IMR-90 (cell line): ENCODE measurements around the gene MRC1. TPM values are rescaled to one million over a fixed set of nuclear protein-coding genes. Genes with fewer than 3 reads are reported as not detected.

Experiments
- ATAC-seq: fragments of 200-7000 bp; cut with Tn5 transposase; 2 replicates; pipeline ENCODE4 v1.9.1; 2020; ENCODE audit warnings: low read depth, mild to moderate bottlenecking, moderate library complexity
- BruUV-seq: library from RNA; stranded (reverse); fragments of 400-500 nt; replicated peaks from 2 replicates; lab custom pipeline; 2021; lab: Mats Ljungman, UMichigan
- CTCF ChIA-PET: fragments of 300-600 bp; formaldehyde crosslinking; extraction: SDS; loops from one replicate; lab custom pipeline; 2021; ENCODE audit warnings: antibody characterized with exemption; lab: Yijun Ruan, JAX
- POLR2A ChIA-PET: fragments of 300-600 bp; sonication (Branson Sonifier 250); formaldehyde crosslinking; loops from one replicate; lab custom pipeline; 2022; ENCODE audit warnings: antibody characterized with exemption; ENCODE audit not compliant: unreplicated experiment; lab: Charles Lee
- DNase-seq: peaks from one replicate; pipeline ENCODE4 v3.0.0; 2013
- H2AFZ ChIP-seq: replicated peaks from 2 replicates; pipeline ENCODE3; 2013; ENCODE audit warnings: low read length, mild to moderate bottlenecking; ENCODE audit not compliant: poor library complexity
- H2AK5ac ChIP-seq: 2 replicates; pipeline ENCODE4 v1.6.1; 2013; ENCODE audit warnings: low read depth, low read length, inconsistent platforms
- H2AK9ac ChIP-seq: replicated peaks from 2 replicates; pipeline ENCODE3; 2013; ENCODE audit warnings: mild to moderate bottlenecking, low read depth, low read length, moderate library complexity; ENCODE audit not compliant: poor library complexity
- H2BK120ac ChIP-seq: 2 replicates; pipeline ENCODE4 v1.6.1; 2013; ENCODE audit warnings: low read depth, low read length, inconsistent platforms
- H2BK15ac ChIP-seq: 3 replicates; pipeline ENCODE4 v1.6.1; 2013; ENCODE audit warnings: low read depth, low read length, inconsistent platforms
- H2BK20ac ChIP-seq: 2 replicates; pipeline ENCODE4 v1.6.1; 2013; ENCODE audit warnings: low read depth, mild to moderate bottlenecking, inconsistent platforms, low read length, moderate library complexity
- H2BK5ac ChIP-seq: 2 replicates; pipeline ENCODE4 v1.6.1; 2013; ENCODE audit warnings: mild to moderate bottlenecking, low read depth, low read length, inconsistent platforms; ENCODE audit not compliant: poor library complexity, severe bottlenecking
- H3K14ac ChIP-seq: replicated peaks from 2 replicates; pipeline ENCODE4 v1.6.1; 2013; ENCODE audit warnings: low read depth, low read length, inconsistent platforms
- H3K18ac ChIP-seq: 2 replicates; pipeline ENCODE4 v1.6.1; 2013; ENCODE audit warnings: low read depth, low read length, control low read depth
- H3K23ac ChIP-seq: 2 replicates; pipeline ENCODE4 v1.6.1; 2013; ENCODE audit warnings: low read depth, low read length, inconsistent platforms
- H3K27ac ChIP-seq: 2 replicates; pipeline ENCODE4 v1.5.1; 2013; ENCODE audit warnings: mild to moderate bottlenecking, control low read depth, low read length; ENCODE audit not compliant: insufficient read depth
- H3K27me3 ChIP-seq: 2 replicates; pipeline ENCODE4 v1.6.1; 2013; ENCODE audit warnings: low read length; ENCODE audit not compliant: control insufficient read depth, insufficient read depth
- H3K36me3 ChIP-seq: 2 replicates; pipeline ENCODE4 v1.6.1; 2013; ENCODE audit warnings: low read length, mixed read lengths; ENCODE audit not compliant: control insufficient read depth, insufficient read depth
- H3K4ac ChIP-seq: 2 replicates; pipeline ENCODE4 v1.6.1; 2013; ENCODE audit warnings: low read depth, low read length, inconsistent platforms
- H3K4me1 ChIP-seq: 2 replicates; pipeline ENCODE4 v1.6.1; 2013; ENCODE audit warnings: low read length, mixed read lengths; ENCODE audit not compliant: control insufficient read depth, insufficient read depth
- H3K4me2 ChIP-seq: 2 replicates; pipeline ENCODE4 v1.6.1; 2013; ENCODE audit warnings: low read depth, mild to moderate bottlenecking, control low read depth, low read length, moderate library complexity
- H3K4me3 ChIP-seq: 2 replicates; pipeline ENCODE4 v1.5.1; 2013; ENCODE audit warnings: low read depth, mild to moderate bottlenecking, control low read depth, low read length, moderate library complexity; ENCODE audit not compliant: insufficient read depth
- H3K56ac ChIP-seq: 2 replicates; pipeline ENCODE4 v1.6.1; 2013; ENCODE audit warnings: low read length, inconsistent platforms; ENCODE audit not compliant: insufficient read depth; ENCODE audit errors: extremely low read depth
- H3K79me1 ChIP-seq, 2 experiments: 2 replicates each; pipeline ENCODE4 v1.6.1; 2013; ENCODE audit warnings: low read length in 2 of 2, inconsistent platforms in 1 of 2, low read depth in 1 of 2
- H3K9ac ChIP-seq: 2 replicates; pipeline ENCODE4 v1.6.1; 2013; ENCODE audit warnings: low read depth, low read length, control low read depth
- H3K9me1 ChIP-seq: 2 replicates; pipeline ENCODE4 v1.6.1; 2013; ENCODE audit warnings: low read length, inconsistent platforms; ENCODE audit not compliant: insufficient read depth
- H3K9me3 ChIP-seq: 2 replicates; pipeline ENCODE4 v1.6.1; 2013; ENCODE audit warnings: low read length; ENCODE audit not compliant: control insufficient read depth, insufficient read depth
- H4K20me1 ChIP-seq: 2 replicates; pipeline ENCODE4 v1.6.1; 2013; ENCODE audit warnings: low read length, inconsistent platforms; ENCODE audit not compliant: insufficient read depth
- H4K5ac ChIP-seq: 2 replicates; pipeline ENCODE4 v1.6.1; 2013; ENCODE audit warnings: mild to moderate bottlenecking, low read depth, low read length, control low read depth
- H4K8ac ChIP-seq, 2 experiments: 2 replicates each; pipeline ENCODE4 v1.6.1; 2013; ENCODE audit warnings: low read depth in 2 of 2, low read length in 2 of 2, control low read depth in 1 of 2, inconsistent platforms in 1 of 2
- H4K91ac ChIP-seq: 2 replicates; pipeline ENCODE4 v1.6.1; 2013; ENCODE audit warnings: low read depth, low read length, inconsistent platforms; ENCODE audit not compliant: insufficient read depth
- CEBPB ChIP-seq: IDR thresholded peaks from 2 replicates; pipeline ENCODE4 v1.6.1; 2012; ENCODE audit warnings: low read depth, low read length, improper control_type of control experiment
- CHD1 ChIP-seq: IDR thresholded peaks from 2 replicates; pipeline ENCODE4 v1.6.1; 2012; ENCODE audit warnings: low read depth, low read length, improper control_type of control experiment
- MAFK ChIP-seq: IDR thresholded peaks from 2 replicates; pipeline ENCODE4 v1.6.1; 2012; ENCODE audit warnings: low read depth, low read length, improper control_type of control experiment
- MAZ ChIP-seq: IDR thresholded peaks from 2 replicates; pipeline ENCODE4 v1.6.1; 2012; ENCODE audit warnings: low read depth, mild to moderate bottlenecking, low read length, improper control_type of control experiment, moderate library complexity, borderline replicate concordance
- MXI1 ChIP-seq: IDR thresholded peaks from 2 replicates; pipeline ENCODE4 v1.6.1; 2012; ENCODE audit warnings: low read depth, mild to moderate bottlenecking, low read length, moderate library complexity, borderline replicate concordance
- NFE2L2 ChIP-seq: fragments of 150-350 bp; IDR thresholded peaks from 2 replicates; pipeline ENCODE4 v1.6.1; 2016; ENCODE audit warnings: low read depth, mild to moderate bottlenecking, low read length
- POLR2A ChIP-seq: IDR thresholded peaks from 2 replicates; pipeline ENCODE4 v1.6.1; 2012; ENCODE audit warnings: mild to moderate bottlenecking, low read depth, low read length
- RAD21 ChIP-seq: IDR thresholded peaks from 2 replicates; pipeline ENCODE4 v1.6.1; 2012; ENCODE audit warnings: low read length, improper control_type of control experiment
- RCOR1 ChIP-seq: IDR thresholded peaks from 2 replicates; pipeline ENCODE4 v1.6.1; 2012; ENCODE audit warnings: mild to moderate bottlenecking, low read length, improper control_type of control experiment; ENCODE audit not compliant: insufficient replicate concordance
- RFX5 ChIP-seq: IDR thresholded peaks from 2 replicates; pipeline ENCODE4 v1.8.0; 2012; ENCODE audit warnings: low read depth, mild to moderate bottlenecking, low read length, moderate library complexity
- SMC3 ChIP-seq: fragments of 150-350 bp; IDR thresholded peaks from 2 replicates; pipeline ENCODE4 v1.6.1; 2016; ENCODE audit warnings: low read depth, mild to moderate bottlenecking, antibody characterized with exemption, low read length, moderate library complexity
- WGBS, 2 experiments: methylation state at CpG; one replicate each; pipeline versions ENCODE4 v1.1.5 to v1.1.7; 2013; ENCODE audit warnings: missing lambda C conversion rate in 2 of 2; ENCODE audit not compliant: insufficient read length in 1 of 2; ENCODE audit errors: extremely low coverage in 2 of 2; 5-methylcytosine and 5-hydroxymethylcytosine counted together
- dilution Hi-C: fragments of 300-500 bp; cut with HindIII; formaldehyde crosslinking; loops from one replicate; pipeline ENCODE4 v1.14.3; 2018; ENCODE audit warnings: low sequenced_read_pairs; ENCODE audit not compliant: unreplicated experiment
- in situ Hi-C: fragments of 300-500 bp; cut with MboI; formaldehyde crosslinking; loops from 3 replicates; pipeline ENCODE4 v1.14.3; 2019; ENCODE audit warnings: low sequenced_read_pairs, inconsistent platforms, mixed read lengths
- intact Hi-C: fragments of 100-400 bp; cut with micrococcal nuclease; formaldehyde crosslinking; loops from 2 replicates; pipeline ENCODE4 v1.10.0; 2022
- polyA plus RNA-seq, 3 experiments: library from polyadenylated mRNA; depleted of rRNA; stranded (reverse); fragments of >200 nt; gene quantifications; 2 replicates each; pipeline ENCODE4 v1.2.3, GENCODE V29; 2012; ENCODE audit warnings: low replicate concordance in 1 of 3
- total RNA-seq: library from RNA; depleted of rRNA; stranded (reverse); fragments of >200 nt; gene quantifications from 2 replicates; pipeline ENCODE4 v1.2.3, GENCODE V29; 2012
- TF ChIP-seq, protein P1 (sequence below): conservative IDR thresholded peaks from 2 replicates; pipeline ENCODE4 v1.5.1; 2012; ENCODE audit warnings: mild to moderate bottlenecking, low read depth, low read length, improper control_type of control experiment

Gene MRC1
- total and polyA plus RNA-seq, 2 of the 4 experiments (the other 2 are of a cell fraction), result not detected

DNA sequence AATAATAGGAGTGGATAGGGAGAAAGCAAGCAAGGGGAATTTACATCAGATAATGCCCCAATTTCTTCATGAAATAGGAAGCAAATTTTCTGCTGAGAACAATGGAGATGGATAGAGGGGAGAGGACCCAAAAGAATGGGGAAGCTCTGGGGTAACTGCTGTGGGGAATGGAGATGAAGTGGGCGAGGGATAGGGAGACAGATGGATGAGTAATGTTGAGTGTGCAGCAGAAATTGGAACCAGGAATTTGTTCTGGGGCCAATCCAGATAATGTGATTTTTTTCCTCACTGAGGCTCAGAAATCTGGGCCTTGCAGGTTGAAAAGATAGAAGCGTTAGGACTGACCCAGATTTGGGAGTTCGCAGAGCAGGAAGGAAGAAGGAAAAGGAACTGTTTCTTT, 24.5 kb upstream of the MRC1 start:
- BruUV-seq, result no TSS peak
- Histone ChIP-seq H3K4ac (no peak overlapping the region), H4K5ac (no peak overlapping the region; the same call in 1 of the 2 replicates), H3K4me3 (no peak overlapping the region), H3K14ac (no peak overlapping the region), H3K79me1 (no peaks in the 10 kb centered on the region), H3K9ac (no peak overlapping the region), H3K36me3 (no peaks in the 10 kb centered on the region), H2AK9ac (no peak overlapping the region), H4K8ac (no peak overlapping the region), H2BK120ac (no peak overlapping the region), H2AK5ac (no peak overlapping the region), H2AFZ (no peak overlapping the region), H2BK20ac (peak overlapping the region; percentile 71; the same call in 1 of the 2 replicates), H3K56ac (no peak overlapping the region), H3K23ac (no peak overlapping the region), H4K91ac (no peak overlapping the region), H3K4me2 (no peak overlapping the region), H2BK5ac (no peak overlapping the region), H3K9me3 (no peaks in the 10 kb centered on the region), H3K27me3 (no peaks in the 10 kb centered on the region), H4K20me1 (no peaks in the 10 kb centered on the region), H3K9me1 (peaks cover 14% of the 10 kb centered on the region), H3K4me1 (peaks cover 4% of the 10 kb centered on the region), H2BK15ac (no peak overlapping the region), H3K27ac (no peak overlapping the region), H3K18ac (no peak overlapping the region)
- intact Hi-C loops, result no loop called here
- ChIA-PET CTCF (interaction anchor here (0.6 kb wide), 1 partner anchor 1123 kb away, joined by 7 read pairs; no protein-coding TSS in a partner anchor), POLR2A (no interaction called here)
- ATAC-seq, result no peak; the same call in 1 of the 2 replicates
- in situ Hi-C loops, result no loop called here
- DNase-seq, result peak; percentile 48
- 0% methylated on average over 1 of the region's 3 CpGs; no CpG with 5 or more reads in 1 of the 2 experiments for WGBS, 2 experiments
- no peak for TF ChIP-seq SMC3
- no peak for TF ChIP-seq MAFK
- TF ChIP-seq RCOR1, result no peak
- no peak for TF ChIP-seq RFX5
- TF ChIP-seq, protein P1, sequence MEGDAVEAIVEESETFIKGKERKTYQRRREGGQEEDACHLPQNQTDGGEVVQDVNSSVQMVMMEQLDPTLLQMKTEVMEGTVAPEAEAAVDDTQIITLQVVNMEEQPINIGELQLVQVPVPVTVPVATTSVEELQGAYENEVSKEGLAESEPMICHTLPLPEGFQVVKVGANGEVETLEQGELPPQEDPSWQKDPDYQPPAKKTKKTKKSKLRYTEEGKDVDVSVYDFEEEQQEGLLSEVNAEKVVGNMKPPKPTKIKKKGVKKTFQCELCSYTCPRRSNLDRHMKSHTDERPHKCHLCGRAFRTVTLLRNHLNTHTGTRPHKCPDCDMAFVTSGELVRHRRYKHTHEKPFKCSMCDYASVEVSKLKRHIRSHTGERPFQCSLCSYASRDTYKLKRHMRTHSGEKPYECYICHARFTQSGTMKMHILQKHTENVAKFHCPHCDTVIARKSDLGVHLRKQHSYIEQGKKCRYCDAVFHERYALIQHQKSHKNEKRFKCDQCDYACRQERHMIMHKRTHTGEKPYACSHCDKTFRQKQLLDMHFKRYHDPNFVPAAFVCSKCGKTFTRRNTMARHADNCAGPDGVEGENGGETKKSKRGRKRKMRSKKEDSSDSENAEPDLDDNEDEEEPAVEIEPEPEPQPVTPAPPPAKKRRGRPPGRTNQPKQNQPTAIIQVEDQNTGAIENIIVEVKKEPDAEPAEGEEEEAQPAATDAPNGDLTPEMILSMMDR, result no peak
- no peak for TF ChIP-seq NFE2L2
- TF ChIP-seq MXI1, result no peak
- no peak for TF ChIP-seq MAZ
- TF ChIP-seq RAD21, result no peak
- TF ChIP-seq POLR2A, result no peak
- no peak for TF ChIP-seq CHD1
- no peak for TF ChIP-seq CEBPB
- dilution Hi-C loops, result no loop called here
